ENCODE data around the gene IQCC.

IQCC gene

GRCh38 chr1:32256473-32257226 lies 51.2 kb downstream of the IQCC start:
- no peaks in the 10 kb centered on the region for H3K36me3 ChIP-seq
- no peaks in the 10 kb centered on the region for H3K27me3 ChIP-seq
- DNase-seq = no peak
- H3K9me3 ChIP-seq = no peaks in the 10 kb centered on the region
- no peak for TF ChIP-seq CTCF (IDR thresholded peaks at IDR 0.05; ENCODE audit: low read depth, low read length)
- H3K4me1 ChIP-seq = no peaks in the 10 kb centered on the region
- H3K4me3 ChIP-seq (ENCODE audit: low read depth, low read length) = no peak overlapping the region

GRCh38 chr1:32257227-32257508 lies 51.7 kb downstream of the IQCC start:
- no peaks in the 10 kb centered on the region for H3K9me3 ChIP-seq
- H3K36me3 ChIP-seq = no peaks in the 10 kb centered on the region
- DNase-seq = no peak
- no peak overlapping the region for H3K4me3 ChIP-seq (ENCODE audit: low read depth, low read length)
- TF ChIP-seq CTCF (IDR thresholded peaks at IDR 0.05; ENCODE audit: low read depth, low read length) = no peak
- H3K4me1 ChIP-seq = no peaks in the 10 kb centered on the region
- H3K27me3 ChIP-seq = no peaks in the 10 kb centered on the region

Data from BE2C (cell line).